GM18873 (cell line): ENCODE measurements around the gene ANKS1B.

Source experiments
- ATAC-seq: cut with Tn5 transposase; IDR thresholded peaks from one replicate; pipeline ENCODE4 v1.9.1; 2021; ENCODE audit warnings: mild to moderate bottlenecking, moderate library complexity, moderate number of reproducible peaks; ENCODE audit not compliant: unreplicated experiment, low FRiP score

ANKS1B gene

GRCh38 chr12:99966429-99966828 is 18.3 kb downstream of the ANKS1B start:
- ATAC-seq: no peak

GRCh38 chr12:99960311-99960710 is 24.4 kb downstream of the ANKS1B start:
- no peak for ATAC-seq

GRCh38 chr12:99959549-99960170 is 25.1 kb downstream of the ANKS1B start:
- no peak for ATAC-seq

DNA sequence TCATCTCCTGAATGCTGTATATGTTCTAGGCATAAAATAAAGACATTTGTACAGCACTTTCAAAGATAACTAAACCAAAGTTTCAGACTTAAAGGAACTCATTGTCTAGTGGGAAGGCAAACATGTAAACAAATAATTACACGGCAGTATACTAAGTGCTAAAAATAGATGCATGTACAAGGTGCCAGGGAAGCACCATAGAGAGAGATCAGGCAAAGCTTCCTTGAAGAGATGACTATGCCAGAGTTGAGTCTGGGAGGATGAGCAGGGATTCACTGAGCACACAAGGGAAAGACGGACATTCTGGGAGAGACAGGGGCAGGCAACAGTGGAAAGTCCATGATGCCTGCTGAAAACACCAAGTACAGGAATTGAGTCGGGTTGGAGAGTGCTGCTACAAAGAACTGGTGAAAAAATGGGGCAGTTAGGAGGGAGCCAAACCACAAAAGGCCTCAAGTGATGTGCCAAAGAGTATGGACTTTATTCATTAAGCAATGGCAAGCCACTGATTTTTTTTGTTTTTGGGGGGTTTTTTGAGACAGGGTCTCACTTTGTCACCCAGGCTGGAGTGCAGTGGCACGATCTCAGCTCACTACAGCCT is 26.8 kb downstream of the ANKS1B start:
- ATAC-seq: no peak

DNA sequence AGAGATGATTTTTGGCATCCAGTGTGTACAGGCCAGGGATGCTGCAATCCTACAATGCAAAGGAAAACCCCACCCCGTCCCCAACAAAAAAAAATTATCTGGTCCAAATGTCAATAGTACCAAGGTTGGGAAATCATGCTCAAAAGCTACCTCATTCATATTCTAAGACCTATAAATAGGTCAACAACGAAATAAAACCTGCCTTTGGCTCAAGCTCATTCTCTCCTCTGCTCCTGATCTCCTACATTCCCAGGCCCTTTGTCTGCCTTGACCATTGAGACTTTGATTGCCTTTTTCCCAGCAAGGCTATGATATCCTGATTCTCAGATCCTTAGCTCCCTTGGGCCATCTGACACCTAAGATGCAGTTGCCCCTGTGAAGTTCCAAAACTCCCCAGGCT is 30.0 kb downstream of the ANKS1B start:
- ATAC-seq: no peak

DNA sequence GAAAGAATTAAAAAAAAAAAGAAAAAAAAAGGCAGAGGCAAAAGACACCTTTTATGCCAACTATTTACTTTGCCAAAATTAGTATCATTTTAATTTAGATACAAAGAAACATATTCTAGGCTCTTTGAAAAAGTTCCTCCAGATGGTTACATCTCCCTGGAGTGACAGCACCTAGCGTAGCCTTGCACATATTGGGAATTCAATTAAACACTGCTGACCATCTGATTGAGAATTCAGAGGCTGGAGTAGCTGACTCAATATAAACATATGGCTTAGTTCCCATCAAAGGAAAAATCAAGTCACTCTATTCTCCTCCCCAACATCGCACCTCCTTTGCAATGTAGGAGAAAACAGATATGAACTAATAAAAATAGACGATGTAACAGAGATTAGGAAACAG is 36.4 kb downstream of the ANKS1B start:
- ATAC-seq: no peak

GRCh38 chr12:99946131-99946530 is 38.6 kb downstream of the ANKS1B start:
- no peak for ATAC-seq

- ATAC-seq: no peak
Measured at GRCh38 chr12:99935608-99936007, 49.1 kb downstream of the ANKS1B start.

GRCh38 chr12:99926511-99927169 is 58.1 kb downstream of the ANKS1B start:
- ATAC-seq: no peak

GRCh38 chr12:99920353-99920960 is 64.3 kb downstream of the ANKS1B start:
- ATAC-seq: no peak

DNA sequence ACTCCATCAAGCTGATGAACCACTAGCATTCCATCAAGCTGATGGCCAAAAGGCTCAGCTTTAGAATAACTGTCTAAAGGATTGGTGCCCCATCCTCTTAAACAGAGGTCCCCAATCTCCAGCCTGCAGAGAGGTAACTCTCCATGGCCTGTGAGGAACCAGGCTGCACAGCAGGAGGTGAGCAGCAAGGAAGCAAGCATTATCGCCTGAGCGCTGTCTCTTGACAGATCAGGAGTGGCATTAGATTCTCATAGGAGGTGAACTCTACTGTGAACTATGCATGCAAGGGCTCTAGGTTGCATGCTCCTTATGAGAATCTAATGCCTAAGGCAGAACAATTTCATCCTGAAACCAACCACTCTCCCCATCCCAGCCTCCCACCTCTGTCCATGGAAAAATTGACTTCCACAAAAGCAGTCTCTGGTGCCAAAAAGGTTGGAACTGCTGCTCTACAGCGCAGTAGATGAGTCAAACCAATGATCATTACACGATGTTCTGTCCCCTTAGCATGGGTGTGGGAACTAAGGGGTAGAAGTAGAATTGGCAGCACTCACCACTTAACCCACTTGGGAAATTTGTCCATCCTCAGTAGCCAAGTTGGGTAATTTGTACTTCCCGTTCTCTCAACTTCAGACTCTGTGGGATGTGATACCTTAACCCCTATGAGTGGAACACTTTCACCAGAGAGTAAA is 66.9 kb downstream of the ANKS1B start:
- no peak for ATAC-seq

DNA sequence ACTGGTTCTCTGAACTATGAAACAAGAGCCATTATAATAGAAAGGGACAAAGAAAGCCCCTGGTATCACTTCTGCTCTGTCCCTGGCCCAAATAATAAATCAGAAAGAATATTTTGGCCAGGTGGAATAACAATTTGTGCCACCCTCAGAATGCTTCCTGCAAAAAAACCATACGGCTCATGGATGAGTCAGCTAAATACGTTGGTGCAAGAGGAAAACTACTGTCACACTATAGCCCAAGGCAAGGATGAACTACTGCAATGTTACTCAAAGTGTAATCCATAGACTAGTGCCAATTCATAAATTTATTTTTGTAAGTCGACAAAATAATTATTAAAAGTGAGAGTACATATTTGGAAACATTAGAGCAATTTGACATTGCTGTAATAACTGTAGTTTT is 68.2 kb downstream of the ANKS1B start:
- no peak for ATAC-seq

DNA sequence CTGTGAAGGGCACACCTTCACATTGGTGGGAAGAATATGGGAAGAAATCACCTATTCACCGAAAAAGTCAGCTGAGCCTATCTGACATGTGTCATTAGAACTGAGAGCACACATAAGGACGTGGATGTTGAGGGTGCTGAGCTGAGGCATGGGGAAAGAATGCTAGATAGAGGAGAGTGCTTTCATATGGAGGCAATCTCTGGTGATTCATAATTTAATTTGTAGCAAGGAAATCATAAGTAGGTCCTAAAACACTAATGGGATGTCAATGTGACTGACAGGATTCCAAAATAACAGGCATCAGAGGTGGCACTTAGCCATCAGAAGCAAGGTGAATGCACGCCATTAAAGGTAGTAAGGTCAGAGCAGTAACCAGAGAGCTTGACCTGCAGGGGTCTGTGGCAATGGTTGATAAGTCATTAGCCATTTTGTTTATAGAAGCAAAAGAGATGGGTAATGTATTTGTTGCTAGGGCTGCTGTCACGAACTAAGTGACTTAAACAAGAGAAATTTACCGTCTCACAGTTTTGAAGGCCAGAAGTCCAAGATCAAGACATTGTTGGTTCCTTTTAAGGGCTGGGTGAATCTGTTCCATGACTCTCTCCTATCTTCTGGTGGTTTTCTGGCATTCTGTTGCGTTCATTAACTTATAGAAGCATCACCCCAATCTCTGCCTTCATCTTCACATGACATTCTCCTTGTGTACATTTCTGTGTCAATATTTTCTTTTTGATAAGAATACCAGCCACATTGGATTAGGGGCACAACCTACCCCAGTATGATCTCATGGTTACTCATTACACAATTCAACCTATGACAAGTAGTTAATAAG is 69.3 kb downstream of the ANKS1B start:
- ATAC-seq: no peak

DNA sequence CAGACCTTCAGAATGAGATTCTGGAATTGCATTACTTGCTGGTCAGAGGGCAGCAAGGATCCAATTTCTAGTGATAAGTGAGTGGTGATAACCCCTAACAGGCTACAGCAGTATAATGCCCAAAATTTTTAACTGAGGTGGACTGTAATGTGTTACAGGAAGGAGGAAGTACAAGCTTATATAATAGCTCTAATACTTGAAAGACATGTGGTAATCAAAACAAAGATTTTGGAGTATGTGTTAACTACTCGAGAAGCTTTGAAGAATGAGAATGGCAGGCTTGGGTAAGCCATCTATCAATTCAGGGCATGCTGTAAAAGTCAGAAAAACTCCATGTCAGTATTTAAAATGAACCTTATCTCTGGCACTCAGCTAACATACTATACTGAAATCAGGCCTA is 70.5 kb downstream of the ANKS1B start:
- ATAC-seq: no peak

GRCh38 chr12:99911967-99912366 is 72.8 kb downstream of the ANKS1B start:
- ATAC-seq: peak; percentile 84

DNA sequence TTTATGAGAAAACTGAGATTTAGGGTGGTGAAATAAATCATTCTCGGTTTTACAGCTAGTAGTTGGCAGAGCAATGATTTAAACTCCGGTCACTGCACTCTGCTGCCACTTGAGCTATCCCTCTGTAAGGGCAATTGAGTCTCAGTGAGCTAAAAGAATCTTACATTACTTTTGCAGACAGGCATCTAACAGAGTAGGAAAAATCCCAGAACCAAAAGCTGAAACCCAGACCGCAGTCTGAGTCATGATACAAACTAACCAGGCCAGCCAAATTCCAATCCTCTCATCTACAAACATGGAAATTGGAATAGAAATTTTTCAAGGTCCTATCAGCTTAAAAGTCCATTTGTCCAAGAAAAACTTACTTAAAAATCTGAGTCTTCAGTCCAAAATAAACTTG is 73.7 kb downstream of the ANKS1B start:
- ATAC-seq: no peak

GRCh38 chr12:99910342-99910741 is 74.4 kb downstream of the ANKS1B start:
- peak; percentile 51 for ATAC-seq

- ATAC-seq: no peak
Measured at GRCh38 chr12:99906786-99907579, 77.8 kb downstream of the ANKS1B start.

GRCh38 chr12:99901181-99901580 is 83.6 kb downstream of the ANKS1B start:
- no peak for ATAC-seq
